GM19438 (cell line): ENCODE results near the gene CCDC24.

Source experiments
- ATAC-seq: cut with Tn5 transposase; IDR thresholded peaks from one replicate; pipeline ENCODE4 v1.9.1; 2021; ENCODE audit warnings: low read depth; ENCODE audit not compliant: unreplicated experiment

The CCDC24 gene

GRCh38 chr1:43979528-43980254 lies 11.7 kb upstream of the CCDC24 start:
- ATAC-seq, result no peak

GRCh38 chr1:43980255-43981134 lies 10.9 kb upstream of the CCDC24 start:
- no peak for ATAC-seq

- ATAC-seq, result no peak
These were observed 10.3 kb upstream of the CCDC24 start for GRCh38 chr1:43981135-43981491.

DNA sequence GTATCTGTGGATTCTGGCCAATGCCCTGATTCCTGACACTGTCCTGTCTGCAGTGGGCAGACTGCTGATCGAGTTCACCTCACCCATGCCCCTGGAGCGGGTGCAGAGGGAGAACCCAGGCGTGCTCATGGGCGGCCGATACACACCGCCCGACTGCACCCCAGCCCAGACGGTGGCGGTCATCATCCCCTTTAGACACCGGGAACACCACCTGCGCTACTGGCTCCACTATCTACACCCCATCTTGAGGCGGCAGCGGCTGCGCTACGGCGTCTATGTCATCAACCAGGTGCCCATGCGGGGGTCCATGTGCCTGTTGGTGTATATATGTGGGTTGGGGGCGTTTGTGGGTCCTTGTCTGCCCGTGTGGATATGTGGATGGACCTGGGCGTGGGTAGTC lies 9.8 kb upstream of the CCDC24 start:
- ATAC-seq, result no peak

DNA sequence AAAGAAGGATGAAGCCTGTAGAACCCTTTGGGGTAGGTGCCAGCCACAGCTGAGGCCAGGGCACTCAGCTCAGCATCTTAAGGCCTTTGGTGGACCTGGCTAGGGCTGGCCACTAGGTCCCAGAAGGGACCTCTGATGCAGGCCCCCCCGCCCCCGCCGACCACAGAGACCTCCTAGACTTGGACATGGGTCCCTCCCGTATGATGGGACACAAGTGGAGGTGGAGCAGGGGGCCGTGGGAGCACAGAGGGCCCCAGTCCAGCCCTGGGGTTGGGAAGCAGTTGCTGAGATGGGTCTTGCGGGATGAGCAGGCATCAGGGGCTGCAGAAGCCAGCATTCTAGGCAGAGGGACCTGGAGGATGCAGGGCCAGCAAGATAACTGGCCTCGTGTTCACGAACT lies 9.2 kb upstream of the CCDC24 start:
- no peak for ATAC-seq

GRCh38 chr1:43982808-43983207 lies 8.6 kb upstream of the CCDC24 start:
- ATAC-seq, result no peak

DNA sequence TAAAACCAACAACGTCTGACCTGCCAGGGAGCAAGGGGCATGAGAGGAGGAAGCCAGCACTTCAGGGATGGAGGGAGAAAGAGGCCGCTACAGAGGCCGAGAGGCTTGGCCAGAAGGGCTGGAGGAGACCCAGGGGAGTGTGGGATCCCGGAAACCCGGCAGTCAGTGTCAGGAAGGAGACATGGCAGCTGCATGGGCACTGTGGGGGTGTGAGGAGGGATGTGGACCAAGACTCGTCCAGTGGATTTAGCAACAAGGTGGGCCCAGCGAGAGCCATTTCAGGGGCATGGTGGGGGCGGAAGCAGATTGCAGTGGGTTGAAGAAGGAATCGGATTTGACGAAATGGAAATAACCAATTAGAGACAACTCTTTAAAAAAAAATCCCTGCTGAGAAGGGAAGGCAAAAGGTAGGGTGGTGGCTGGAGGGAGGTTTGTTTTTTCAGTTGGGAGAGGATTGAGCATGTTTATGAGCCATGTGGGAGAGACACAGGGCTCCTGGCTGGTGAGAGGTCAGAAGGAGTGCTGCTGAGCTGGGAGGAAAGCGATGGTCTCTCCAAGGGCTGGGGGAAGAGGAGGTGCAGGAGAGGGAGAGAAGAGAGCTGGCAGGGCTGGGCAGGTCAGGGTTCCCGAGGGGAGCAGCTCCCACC lies 8.0 kb upstream of the CCDC24 start:
- ATAC-seq, result no peak

DNA sequence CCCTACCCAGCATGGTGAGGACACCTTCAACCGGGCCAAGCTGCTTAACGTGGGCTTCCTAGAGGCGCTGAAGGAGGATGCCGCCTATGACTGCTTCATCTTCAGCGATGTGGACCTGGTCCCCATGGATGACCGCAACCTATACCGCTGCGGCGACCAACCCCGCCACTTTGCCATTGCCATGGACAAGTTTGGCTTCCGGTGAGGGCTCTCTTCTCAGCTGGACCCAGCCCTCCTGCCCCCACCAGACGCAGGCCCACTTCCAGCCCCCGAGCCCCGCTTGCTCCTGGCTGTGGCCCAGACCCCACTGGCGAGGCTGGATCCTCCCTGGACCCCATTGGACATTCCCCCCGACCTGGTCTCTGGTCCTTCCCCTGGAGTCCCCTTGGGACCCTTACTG lies 6.5 kb upstream of the CCDC24 start:
- ATAC-seq, result no peak

DNA sequence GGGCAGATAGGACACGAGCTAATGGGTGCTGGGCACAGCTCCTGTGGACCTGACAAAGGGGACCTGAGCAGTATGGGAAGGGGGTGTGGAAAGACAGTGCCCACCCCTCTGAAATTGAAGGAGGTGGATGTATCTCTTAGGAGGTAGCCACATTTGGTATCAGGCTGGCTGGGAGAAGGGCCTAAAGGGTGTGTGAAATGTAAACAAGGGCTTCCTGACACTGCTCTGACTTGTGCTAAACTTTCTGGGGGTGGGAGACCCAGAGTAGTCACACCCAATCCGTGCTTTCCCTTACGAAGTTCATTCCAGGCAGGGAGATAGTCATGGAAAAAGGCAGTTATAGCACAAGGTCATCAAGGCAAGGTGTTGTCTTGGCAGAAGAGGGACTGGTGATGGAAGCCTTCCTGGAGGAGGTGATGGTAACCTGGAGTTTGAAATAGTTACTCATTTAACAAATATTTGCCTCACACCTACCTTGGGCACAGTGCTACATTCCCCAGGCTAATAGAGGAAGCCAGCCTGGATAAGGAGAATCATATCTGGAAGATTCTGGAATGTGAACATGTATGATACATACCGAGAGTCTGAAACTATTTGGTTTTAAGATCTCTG lies 5.3 kb upstream of the CCDC24 start:
- no peak for ATAC-seq

GRCh38 chr1:43986712-43987111 lies 4.7 kb upstream of the CCDC24 start:
- ATAC-seq, result no peak

DNA sequence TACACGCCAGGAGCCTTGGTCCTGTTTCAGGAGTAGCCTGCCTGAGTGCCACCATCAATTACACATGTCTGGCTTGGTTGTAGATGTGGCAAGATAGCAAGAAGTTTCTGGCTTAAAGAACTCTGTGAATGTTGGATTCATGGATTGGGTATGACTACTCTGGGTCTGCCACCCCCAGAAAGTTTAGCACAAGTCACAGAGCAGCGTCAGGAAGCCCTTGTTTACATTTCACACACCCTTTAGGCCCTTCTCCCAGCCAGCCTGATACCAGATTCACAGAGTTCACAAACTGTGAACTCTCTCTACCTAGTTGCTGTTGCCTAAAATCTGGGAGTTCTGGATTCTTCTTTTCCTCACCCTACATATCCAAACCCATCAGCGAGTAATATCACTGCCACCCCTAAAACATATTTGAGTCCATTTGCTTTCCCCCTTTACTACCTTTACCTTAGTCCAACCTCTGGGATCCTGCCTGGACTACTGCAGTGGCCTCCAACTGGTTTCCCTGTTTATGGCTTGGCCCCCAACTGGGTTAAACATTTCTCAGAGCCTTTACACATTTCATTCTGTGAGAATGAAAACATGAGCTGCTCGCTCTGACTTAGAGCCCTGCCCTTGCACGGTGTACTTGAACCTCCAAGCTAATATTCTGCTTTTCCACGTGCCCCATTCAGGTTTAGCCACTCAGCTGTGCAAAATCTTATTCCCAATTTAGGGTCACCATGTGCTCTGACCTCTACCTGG lies 4.1 kb upstream of the CCDC24 start:
- no peak for ATAC-seq

DNA sequence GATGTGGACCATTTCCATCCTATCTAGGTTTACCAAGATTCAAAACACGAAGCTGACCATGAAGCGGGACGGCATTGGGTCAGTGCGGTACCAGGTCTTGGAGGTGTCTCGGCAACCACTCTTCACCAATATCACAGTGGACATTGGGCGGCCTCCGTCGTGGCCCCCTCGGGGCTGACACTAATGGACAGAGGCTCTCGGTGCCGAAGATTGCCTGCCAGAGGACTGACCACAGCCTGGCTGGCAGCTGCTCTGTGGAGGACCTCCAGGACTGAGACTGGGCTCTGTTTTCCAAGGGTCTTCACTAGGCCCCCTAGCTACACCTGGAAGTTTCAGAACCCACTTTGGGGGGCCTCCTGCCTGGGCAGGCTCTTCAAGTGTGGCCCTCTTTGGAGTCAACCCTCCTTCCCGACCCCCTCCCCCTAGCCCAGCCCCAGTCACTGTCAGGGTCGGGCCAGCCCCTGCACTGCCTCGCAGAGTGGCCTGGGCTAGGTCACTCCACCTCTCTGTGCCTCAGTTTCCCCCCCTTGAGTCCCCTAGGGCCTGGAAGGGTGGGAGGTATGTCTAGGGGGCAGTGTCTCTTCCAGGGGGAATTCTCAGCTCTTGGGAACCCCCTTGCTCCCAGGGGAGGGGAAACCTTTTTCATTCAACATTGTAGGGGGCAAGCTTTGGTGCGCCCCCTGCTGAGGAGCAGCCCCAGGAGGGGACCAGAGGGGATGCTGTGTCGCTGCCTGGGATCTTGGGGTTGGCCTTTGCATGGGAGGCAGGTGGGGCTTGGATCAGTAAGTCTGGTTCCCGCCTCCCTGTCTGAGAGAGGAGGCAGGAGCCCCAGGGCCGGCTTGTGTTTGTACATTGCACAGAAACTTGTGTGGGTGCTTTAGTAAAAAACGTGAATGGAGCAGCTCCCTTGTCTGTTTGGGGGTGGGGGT lies 864 bp upstream of the CCDC24 start:
- no peak for ATAC-seq

DNA sequence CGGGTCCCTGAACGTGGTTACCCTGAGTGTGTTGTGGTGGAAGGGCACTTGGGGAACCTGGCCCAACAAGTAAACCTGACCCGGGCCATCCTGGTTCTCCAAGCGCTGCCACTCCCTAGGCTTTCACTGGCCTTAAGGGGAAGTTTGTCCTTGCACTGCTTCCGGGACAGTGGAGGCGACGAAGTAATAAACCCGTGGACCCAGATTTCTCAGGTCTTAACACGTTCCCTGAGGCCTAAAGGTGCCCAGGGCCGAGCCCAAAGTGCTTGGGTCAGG lies 261 bp upstream of the CCDC24 start:
- ATAC-seq, result no peak

DNA sequence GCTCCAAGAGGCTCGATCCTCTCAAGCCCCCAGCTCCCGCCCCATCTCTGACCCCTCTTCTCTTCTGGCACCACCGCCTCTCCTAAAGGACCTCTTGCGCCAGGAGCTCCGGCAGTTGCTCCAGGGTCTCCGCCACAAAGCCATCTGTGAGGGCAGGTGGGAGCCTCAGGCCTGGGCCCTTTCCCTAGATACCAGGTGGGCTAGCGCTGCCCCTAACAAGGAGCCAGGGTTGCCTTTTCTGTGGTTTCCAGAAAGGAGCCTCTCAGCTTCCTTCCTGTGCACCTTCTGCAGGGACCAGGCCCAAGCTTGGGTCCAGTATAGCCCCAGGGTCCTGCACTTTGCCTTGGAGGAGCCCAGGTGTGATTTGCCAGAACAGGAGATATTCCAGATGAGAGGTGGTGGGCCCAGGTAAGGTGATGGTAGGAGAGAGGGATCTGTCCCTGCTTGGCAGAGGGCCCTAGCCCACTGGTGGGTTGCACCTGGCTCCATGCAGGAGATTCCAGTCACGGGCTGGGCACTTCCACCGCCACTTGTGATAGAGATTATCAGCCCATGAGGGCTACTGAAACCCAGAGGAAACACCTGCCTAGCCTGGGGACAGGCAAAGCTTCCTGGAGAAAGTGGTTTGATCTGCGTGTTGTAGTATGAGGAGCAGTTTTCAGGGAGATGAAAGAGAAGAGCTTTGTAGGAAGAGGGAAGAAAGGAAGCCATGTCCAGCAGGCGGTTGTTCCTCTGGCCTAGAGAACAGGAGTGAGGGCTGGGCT lies 1.0 kb downstream of the CCDC24 start:
- ATAC-seq, result no peak

DNA sequence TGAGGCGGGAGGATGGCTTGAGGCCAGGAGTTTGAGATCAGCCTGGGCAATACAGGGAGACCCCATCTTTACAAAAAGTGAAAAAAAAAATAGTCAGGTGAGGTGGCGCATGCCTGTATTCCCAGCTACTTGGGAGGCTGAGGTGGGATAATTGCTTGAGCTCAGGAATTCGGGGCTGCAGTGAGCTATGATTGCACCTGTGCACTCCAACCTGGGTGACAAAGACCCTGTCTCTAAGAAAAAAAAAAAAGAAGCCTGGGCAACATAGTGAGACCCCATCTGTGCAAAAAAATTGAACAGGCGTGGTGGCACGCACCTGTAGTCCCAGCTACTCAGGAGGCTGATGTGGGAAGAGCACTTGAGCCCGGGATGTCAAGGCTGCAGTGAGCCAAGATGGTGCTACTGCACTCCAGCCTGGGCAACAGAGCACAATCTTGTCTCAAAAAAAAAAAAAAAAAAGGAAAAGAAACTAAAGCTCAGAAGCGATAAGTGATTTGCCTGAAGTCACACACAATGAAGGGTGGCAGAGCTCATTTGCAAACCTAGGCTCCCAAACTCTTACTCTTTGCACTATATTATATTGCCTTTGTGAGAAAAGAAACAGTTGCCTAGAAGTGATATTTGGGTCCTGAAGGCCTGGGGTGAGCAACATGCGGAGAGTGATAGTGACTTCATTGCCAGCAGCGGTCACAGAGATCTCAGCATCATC lies 2.0 kb downstream of the CCDC24 start:
- no peak for ATAC-seq

DNA sequence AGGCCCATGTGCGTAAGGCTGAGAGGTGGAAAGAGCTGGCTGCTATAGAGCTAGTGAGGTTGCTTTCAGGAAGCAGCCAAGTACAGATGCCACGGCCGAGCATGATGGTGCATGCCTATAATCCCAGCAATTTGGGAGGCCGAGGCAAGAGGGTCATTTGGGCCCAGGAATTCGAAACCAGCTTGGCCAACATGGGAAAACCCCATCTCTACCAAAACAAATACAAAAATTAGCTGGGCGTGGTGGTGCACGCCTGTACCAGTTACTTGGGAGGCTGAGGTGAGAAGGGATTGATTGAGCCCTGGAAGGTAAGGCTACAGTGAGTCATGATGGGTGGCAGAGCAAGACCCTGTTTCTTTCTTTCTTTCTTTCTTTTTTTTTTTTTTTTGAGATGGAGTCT lies 2.7 kb downstream of the CCDC24 start:
- ATAC-seq, result no peak

GRCh38 chr1:43994794-43995790 lies 3.7 kb downstream of the CCDC24 start:
- ATAC-seq, result no peak
